22Rv1 (cell line): ENCODE results near the gene TTLL7.
A peak's percentile ranks its signal among the peaks of the same experiment; 100 is the strongest.

Experiments
- H3K27ac ChIP-seq: fragments of 450-650 bp; 2 replicates; pipeline ENCODE4 v1.5.1; 2017
- ZFX ChIP-seq: fragments of 450-650 bp; IDR thresholded peaks from 2 replicates; pipeline ENCODE4 v1.6.1; 2017; ENCODE audit warnings: antibody characterized with exemption, borderline replicate concordance
- TF ChIP-seq, protein P1 (sequence below): fragments of 450-650 bp; IDR thresholded peaks from 2 replicates; pipeline ENCODE4 v1.5.1; 2017; ENCODE audit warnings: mild to moderate bottlenecking

The TTLL7 gene

DNA sequence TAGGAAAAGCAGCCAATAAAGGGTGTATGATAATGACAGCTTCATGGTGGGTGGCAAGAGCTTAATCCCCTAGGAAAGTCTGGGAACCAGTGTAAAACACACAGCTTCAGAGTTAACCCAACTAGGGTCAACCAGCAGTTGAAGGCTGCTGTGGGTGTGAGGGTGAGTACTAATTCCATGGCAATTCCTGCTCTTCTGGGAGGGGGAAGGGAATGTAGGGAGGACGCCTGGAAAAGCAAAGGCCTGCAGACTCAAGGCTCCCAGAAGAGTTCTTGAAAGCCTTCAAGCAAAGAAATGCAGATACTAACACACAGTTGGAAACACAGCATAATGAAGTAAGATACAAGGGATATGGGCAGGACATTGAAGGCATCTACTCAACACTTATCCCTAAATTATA lies 28.1 kb downstream of the TTLL7 start:
- TF ChIP-seq, protein P1, sequence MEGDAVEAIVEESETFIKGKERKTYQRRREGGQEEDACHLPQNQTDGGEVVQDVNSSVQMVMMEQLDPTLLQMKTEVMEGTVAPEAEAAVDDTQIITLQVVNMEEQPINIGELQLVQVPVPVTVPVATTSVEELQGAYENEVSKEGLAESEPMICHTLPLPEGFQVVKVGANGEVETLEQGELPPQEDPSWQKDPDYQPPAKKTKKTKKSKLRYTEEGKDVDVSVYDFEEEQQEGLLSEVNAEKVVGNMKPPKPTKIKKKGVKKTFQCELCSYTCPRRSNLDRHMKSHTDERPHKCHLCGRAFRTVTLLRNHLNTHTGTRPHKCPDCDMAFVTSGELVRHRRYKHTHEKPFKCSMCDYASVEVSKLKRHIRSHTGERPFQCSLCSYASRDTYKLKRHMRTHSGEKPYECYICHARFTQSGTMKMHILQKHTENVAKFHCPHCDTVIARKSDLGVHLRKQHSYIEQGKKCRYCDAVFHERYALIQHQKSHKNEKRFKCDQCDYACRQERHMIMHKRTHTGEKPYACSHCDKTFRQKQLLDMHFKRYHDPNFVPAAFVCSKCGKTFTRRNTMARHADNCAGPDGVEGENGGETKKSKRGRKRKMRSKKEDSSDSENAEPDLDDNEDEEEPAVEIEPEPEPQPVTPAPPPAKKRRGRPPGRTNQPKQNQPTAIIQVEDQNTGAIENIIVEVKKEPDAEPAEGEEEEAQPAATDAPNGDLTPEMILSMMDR: no peak
- TF ChIP-seq ZFX: no peak
- H3K27ac ChIP-seq: no peak overlapping the region

DNA sequence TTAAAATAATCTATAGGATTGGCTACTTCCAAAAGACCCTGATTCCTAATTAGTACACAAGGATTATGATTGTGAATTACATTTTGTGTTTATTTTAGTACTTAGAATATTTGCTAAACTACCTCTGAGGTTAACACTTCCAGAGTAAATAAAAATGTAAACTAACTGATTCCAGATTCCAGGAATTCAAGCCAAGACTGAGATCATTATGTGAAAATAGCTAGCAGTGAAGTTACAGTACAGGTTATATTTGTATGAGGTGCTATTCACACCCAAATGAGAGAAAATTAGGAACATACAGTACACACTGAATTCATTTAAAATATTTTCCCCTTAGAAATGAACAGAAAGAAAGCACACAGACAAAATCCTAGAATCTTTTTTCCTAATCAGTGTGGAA lies 28.8 kb downstream of the TTLL7 start:
- TF ChIP-seq, protein P1: no peak
- no peak for TF ChIP-seq ZFX
- H3K27ac ChIP-seq: peak overlapping the region; percentile 21; the same call in 1 of the 2 replicates

DNA sequence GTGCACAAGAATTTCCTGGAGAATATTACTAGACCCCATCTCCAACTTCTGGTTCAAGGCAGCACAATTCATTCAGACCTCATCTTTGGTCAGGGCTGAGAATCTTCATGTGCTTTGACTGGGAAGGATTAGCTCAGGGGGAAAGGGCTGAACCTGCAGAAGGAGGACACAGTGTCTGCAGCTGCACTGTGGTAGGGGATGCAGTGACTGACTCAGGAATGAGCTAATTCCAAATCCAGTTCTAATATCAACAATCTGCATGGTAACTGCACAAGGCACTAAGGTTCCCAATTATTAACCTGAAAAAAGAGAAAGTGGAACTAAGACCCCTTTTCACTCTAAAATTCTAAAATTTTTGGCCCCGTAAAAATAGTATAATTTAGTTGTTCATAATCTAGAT lies 31.6 kb downstream of the TTLL7 start:
- H3K27ac ChIP-seq: no peak overlapping the region
- TF ChIP-seq, protein P1: no peak
- TF ChIP-seq ZFX: no peak

DNA sequence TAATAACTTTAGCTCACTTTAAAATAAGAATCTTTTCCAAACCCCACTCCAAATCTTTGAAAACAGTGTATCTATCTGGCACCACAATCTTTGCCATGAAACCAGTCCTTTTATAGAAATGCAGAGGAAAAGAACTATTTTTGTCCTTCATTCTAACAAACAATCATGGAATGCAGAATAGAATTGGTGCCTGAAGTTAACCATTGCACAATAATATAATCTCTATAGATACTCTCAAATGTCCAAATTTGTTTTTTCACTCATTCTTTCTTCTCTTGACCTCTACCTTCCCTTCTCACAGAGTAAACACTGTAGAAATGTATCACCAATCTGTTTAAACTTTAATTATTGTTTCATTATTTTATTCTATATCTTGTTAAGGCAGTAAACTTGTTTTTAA lies 34.8 kb downstream of the TTLL7 start:
- TF ChIP-seq ZFX: no peak
- TF ChIP-seq, protein P1: no peak
- no peak overlapping the region for H3K27ac ChIP-seq

DNA sequence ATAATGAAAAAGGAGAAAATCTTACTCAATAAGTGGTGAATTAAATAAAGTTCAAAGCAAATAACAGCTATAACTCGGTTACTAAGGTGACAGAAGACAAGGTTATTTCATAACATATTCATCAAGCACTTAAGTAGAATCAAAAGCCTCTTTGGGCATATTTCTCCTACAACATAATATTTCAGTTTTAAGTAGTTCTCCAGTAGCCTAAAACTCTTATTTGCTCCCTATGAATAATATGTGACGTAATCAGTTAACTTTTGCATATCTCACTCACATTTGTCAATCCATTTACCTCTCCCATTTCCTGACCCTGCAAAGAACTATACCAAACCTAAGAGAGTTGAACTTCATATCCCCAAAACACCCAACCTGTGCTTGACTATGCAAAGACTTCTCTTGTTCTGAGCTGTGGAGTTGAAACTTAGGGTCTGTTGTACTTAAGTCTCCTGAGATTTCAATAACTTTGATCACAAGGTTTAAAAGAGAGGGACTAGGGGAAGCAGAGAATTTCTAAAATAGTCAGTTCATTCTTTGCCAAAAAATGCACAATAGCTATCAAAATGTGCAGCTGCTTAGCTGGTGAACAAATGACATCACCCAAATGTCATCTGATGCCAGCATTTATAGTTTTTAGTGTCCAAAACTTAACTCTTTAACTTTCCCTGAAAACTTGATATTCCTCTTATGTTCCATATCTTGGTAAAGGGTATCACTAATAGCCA lies 37.2 kb downstream of the TTLL7 start:
- TF ChIP-seq ZFX: no peak
- TF ChIP-seq, protein P1: no peak
- no peak overlapping the region for H3K27ac ChIP-seq

DNA sequence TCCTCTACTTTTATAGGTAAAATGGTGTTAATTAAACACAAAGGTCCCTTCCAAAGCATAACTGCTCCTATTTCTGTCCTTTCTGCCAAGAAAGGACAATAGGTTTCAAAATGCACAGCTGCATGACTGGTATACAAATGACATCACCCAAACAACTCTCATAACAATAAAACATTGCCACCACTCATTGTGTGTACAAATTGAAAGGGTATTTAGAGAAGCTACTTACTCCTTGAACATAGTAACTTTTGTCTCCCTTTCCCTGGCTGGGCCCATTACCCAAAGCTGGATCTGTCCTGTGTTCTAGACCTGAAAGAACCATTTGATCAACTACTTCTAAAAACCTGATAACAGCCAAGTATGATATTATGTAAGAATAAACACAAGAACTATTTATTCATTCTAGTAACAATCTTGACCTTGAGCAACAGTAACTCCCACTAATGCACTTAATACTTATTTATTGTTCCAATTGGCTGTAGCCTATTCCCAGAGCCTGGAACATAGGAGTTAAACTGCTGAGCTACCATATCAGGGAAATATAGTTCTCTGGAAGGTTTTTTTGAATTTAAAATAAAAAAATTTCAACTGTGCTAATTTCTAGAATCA lies 38.2 kb downstream of the TTLL7 start:
- TF ChIP-seq, protein P1: no peak
- no peak for TF ChIP-seq ZFX
- H3K27ac ChIP-seq: no peak overlapping the region

DNA sequence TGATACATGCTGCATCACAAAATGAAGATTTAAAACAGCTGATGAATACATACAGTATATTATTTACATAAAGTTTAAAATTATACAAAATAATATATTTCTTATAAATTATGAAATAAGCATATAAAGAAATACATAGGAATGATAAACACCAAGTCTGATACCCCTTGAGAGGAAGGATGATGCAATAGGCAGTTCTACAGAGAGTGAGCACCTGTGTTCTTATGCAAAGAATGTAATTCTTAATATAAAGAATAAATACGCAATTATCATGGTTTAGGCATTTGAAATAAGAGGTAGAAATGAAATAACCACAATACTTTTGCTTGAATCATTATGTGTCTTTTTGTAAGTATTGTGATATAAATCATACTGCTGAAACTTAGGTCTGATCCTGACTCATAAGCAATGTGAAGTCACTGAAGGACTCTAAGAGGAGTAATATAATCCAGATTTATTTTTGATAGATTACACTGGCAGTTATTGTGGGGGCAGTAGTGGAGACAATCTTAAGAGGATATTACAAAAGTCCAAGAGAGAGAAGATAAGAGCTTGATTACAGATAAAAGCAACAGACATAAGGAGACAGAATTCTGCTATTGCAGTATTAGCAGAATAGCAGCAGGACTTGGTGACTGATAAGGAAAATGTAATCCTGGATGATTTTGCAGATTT lies 39.0 kb downstream of the TTLL7 start:
- TF ChIP-seq ZFX: no peak
- TF ChIP-seq, protein P1: no peak
- H3K27ac ChIP-seq: no peak overlapping the region
